ENCODE data around the gene TXN.
A peak's percentile ranks its signal among the peaks of the same experiment; 100 is the strongest.

TXN gene

GRCh38 chr9:110259566-110259965, 3.3 kb upstream of the TXN start:
- TF ChIP-seq CTCF (IDR thresholded peaks at IDR 0.05; ENCODE audit: insufficient read depth, low read depth, low read length, missing control alignments), result no peak
- no peak overlapping the region for H3K4me3 ChIP-seq (ENCODE audit: low read depth, low read length)
- DNase-seq (ENCODE audit: low read depth), result no peak

GRCh38 chr9:110258690-110259091, 2.4 kb upstream of the TXN start:
- TF ChIP-seq CTCF (IDR thresholded peaks at IDR 0.05; ENCODE audit: insufficient read depth, low read depth, low read length, missing control alignments), result no peak
- peak overlapping the region; percentile 90 for H3K4me3 ChIP-seq (ENCODE audit: low read depth, low read length)
- peak; percentile 56 for DNase-seq (ENCODE audit: low read depth)

- peak overlapping the region; percentile 90 for H3K4me3 ChIP-seq (ENCODE audit: low read depth, low read length)
- DNase-seq (ENCODE audit: low read depth), result no peak
- TF ChIP-seq CTCF (IDR thresholded peaks at IDR 0.05; ENCODE audit: insufficient read depth, low read depth, low read length, missing control alignments), result no peak
Measured at GRCh38 chr9:110257956-110258355, 1.6 kb upstream of the TXN start.

- peak; percentile 47 for DNase-seq (ENCODE audit: low read depth)
- H3K4me3 ChIP-seq (ENCODE audit: low read depth, low read length), result peak overlapping the region; percentile 90
- no peak for TF ChIP-seq CTCF (IDR thresholded peaks at IDR 0.05; ENCODE audit: insufficient read depth, low read depth, low read length, missing control alignments)
Measured at GRCh38 chr9:110257097-110257841, 962 bp upstream of the TXN start.

- peak; percentile 66 for DNase-seq (ENCODE audit: low read depth)
- H3K4me3 ChIP-seq (ENCODE audit: low read depth, low read length), result peak overlapping the region; percentile 71
- TF ChIP-seq CTCF (IDR thresholded peaks at IDR 0.05; ENCODE audit: insufficient read depth, low read depth, low read length, missing control alignments), result no peak
Measured at GRCh38 chr9:110255463-110256379, 586 bp downstream of the TXN start.

GRCh38 chr9:110255034-110255462, 1.3 kb downstream of the TXN start:
- no peak for TF ChIP-seq CTCF (IDR thresholded peaks at IDR 0.05; ENCODE audit: insufficient read depth, low read depth, low read length, missing control alignments)
- DNase-seq (ENCODE audit: low read depth), result no peak
- peak overlapping the region; percentile 71 for H3K4me3 ChIP-seq (ENCODE audit: low read depth, low read length)
